Activated T-cell treated with anti-CD3 and anti-CD28 coated beads, Interleukin-2, amount 50 U/mL, for 72 hours (primary cell): ENCODE results near the gene MTHFD2L. TPM values are rescaled to one million over a fixed set of nuclear protein-coding genes. Genes with fewer than 3 reads are reported as not detected.
A peak's percentile ranks its signal among the peaks of the same experiment; 100 is the strongest.

Source experiments
- ATAC-seq, 2 donors: fragments of 150-1000 bp; cut with Tn5 transposase; replicated peaks in 1 of 2; 2 replicates each; pipeline ENCODE4 v1.10.0; 2021; ENCODE audit warnings: moderate library complexity in 2 of 2, mild to moderate bottlenecking in 1 of 2
- DNase-seq, 2 donors: peaks; one replicate each; pipeline ENCODE4 v3.0.0; 2021 to 2022; ENCODE audit warnings: mixed read lengths in 1 of 2
- H3K27ac Mint-ChIP-seq: one replicate; pipeline ENCODE4 v1.8.0; 2022; ENCODE audit warnings: mild to moderate bottlenecking, moderate library complexity, mixed read lengths
- H3K27me3 Mint-ChIP-seq: one replicate; pipeline ENCODE4 v1.8.0; 2022; ENCODE audit warnings: low read depth, mixed read lengths
- H3K36me3 Mint-ChIP-seq, 2 donors: one replicate each; pipeline ENCODE4 v1.8.0; 2022; ENCODE audit warnings: mixed read lengths in 2 of 2, mild to moderate bottlenecking in 1 of 2; ENCODE audit not compliant: insufficient read depth in 2 of 2
- H3K4me1 Mint-ChIP-seq: one replicate; pipeline ENCODE4 v1.8.0; 2022; ENCODE audit warnings: low read depth, mixed read lengths
- H3K4me3 Mint-ChIP-seq, 2 donors: one replicate each; pipeline ENCODE4 v1.8.0; 2022; ENCODE audit warnings: mild to moderate bottlenecking in 2 of 2, mixed read lengths in 2 of 2, moderate library complexity in 2 of 2
- H3K9me3 Mint-ChIP-seq, 2 donors: one replicate each; pipeline ENCODE4 v1.8.0; 2022; ENCODE audit warnings: mixed read lengths in 2 of 2
- total RNA-seq, 2 donors: library from RNA; stranded (reverse); gene quantifications; one replicate each; pipeline ENCODE4 v1.2.3, GENCODE V29; 2022

Gene MTHFD2L
- total RNA-seq, 2 donors from 2014 or later: 7.6 to 9.7 TPM

- Mint-ChIP-seq H3K4me1 (no peaks in the 10 kb centered on the region), H3K36me3 (peaks cover 0 to 2% of the 10 kb centered on the region in 2 donors), H3K4me3 (no peak overlapping the region), H3K27me3 (no peaks in the 10 kb centered on the region), H3K9me3 (peaks cover 0 to 2% of the 10 kb centered on the region in 2 donors), H3K27ac (no peak overlapping the region)
- DNase-seq: no peak
- no peak for ATAC-seq
Measured at GRCh38 chr4:74287791-74288190, 129.9 kb downstream of the MTHFD2L start.

- no peak for ATAC-seq
- H3K4me3 Mint-ChIP-seq: no peak overlapping the region
- peaks cover 0 to 2% of the 10 kb centered on the region in 2 donors for H3K9me3 Mint-ChIP-seq
Measured at GRCh38 chr4:74291471-74291870, 133.6 kb downstream of the MTHFD2L start.

GRCh38 chr4:74292111-74292870, 134.4 kb downstream of the MTHFD2L start:
- DNase-seq: no peak
- no peak for ATAC-seq
- Mint-ChIP-seq H3K27ac (no peak overlapping the region), H3K9me3 (peaks cover 0 to 2% of the 10 kb centered on the region in 2 donors), H3K4me1 (no peaks in the 10 kb centered on the region), H3K36me3 (no peaks in the 10 kb centered on the region), H3K27me3 (no peaks in the 10 kb centered on the region), H3K4me3 (no peak overlapping the region)

More at GRCh38 chr4:74291471-74291870, 133.6 kb downstream of the MTHFD2L start:
- no peak for DNase-seq
- Mint-ChIP-seq H3K4me1 (no peaks in the 10 kb centered on the region), H3K27ac (no peak overlapping the region), H3K27me3 (no peaks in the 10 kb centered on the region), H3K36me3 (no peaks in the 10 kb centered on the region)

GRCh38 chr4:74293558-74293957, 135.6 kb downstream of the MTHFD2L start:
- Mint-ChIP-seq H3K27me3 (no peaks in the 10 kb centered on the region), H3K27ac (no peak overlapping the region), H3K36me3 (no peaks in the 10 kb centered on the region), H3K4me3 (no peak overlapping the region), H3K4me1 (no peaks in the 10 kb centered on the region), H3K9me3 (peaks cover 0 to 2% of the 10 kb centered on the region in 2 donors)
- no peak for DNase-seq
- no peak for ATAC-seq

GRCh38 chr4:74294681-74295080, 136.8 kb downstream of the MTHFD2L start:
- H3K4me1 Mint-ChIP-seq: no peaks in the 10 kb centered on the region
- H3K27me3 Mint-ChIP-seq: no peaks in the 10 kb centered on the region
- H3K36me3 Mint-ChIP-seq: no peaks in the 10 kb centered on the region
- ATAC-seq (no peak), DNase-seq (no peak)
- no peaks in the 10 kb centered on the region for H3K9me3 Mint-ChIP-seq
- no peak overlapping the region for H3K27ac Mint-ChIP-seq
- no peak overlapping the region for H3K4me3 Mint-ChIP-seq

GRCh38 chr4:74297539-74297938, 139.6 kb downstream of the MTHFD2L start:
- DNase-seq (no peak), ATAC-seq (no peak)
- no peak overlapping the region for H3K27ac Mint-ChIP-seq
- H3K9me3 Mint-ChIP-seq: no peaks in the 10 kb centered on the region
- no peak overlapping the region for H3K4me3 Mint-ChIP-seq
- H3K36me3 Mint-ChIP-seq: no peaks in the 10 kb centered on the region
- H3K4me1 Mint-ChIP-seq: no peaks in the 10 kb centered on the region
- no peaks in the 10 kb centered on the region for H3K27me3 Mint-ChIP-seq

- Mint-ChIP-seq H3K36me3 (no peaks in the 10 kb centered on the region), H3K27ac (no peak overlapping the region), H3K27me3 (no peaks in the 10 kb centered on the region), H3K4me3 (no peak overlapping the region), H3K4me1 (peaks cover 6% of the 10 kb centered on the region), H3K9me3 (no peaks in the 10 kb centered on the region)
- ATAC-seq: no peak
- DNase-seq: no peak
Measured at GRCh38 chr4:74304095-74304625, 146.2 kb downstream of the MTHFD2L start.

- Mint-ChIP-seq H3K9me3 (no peaks in the 10 kb centered on the region), H3K27me3 (no peaks in the 10 kb centered on the region), H3K27ac (no peak overlapping the region), H3K4me3 (no peak overlapping the region), H3K4me1 (peaks cover 6% of the 10 kb centered on the region), H3K36me3 (no peaks in the 10 kb centered on the region)
- ATAC-seq (no peak), DNase-seq (no peak)
Measured at GRCh38 chr4:74305000-74305399, 147.1 kb downstream of the MTHFD2L start.

- no peaks in the 10 kb centered on the region for H3K27me3 Mint-ChIP-seq
- no peak overlapping the region for H3K4me3 Mint-ChIP-seq
- DNase-seq (no peak), ATAC-seq (no peak)
- H3K9me3 Mint-ChIP-seq: no peaks in the 10 kb centered on the region
- no peak overlapping the region for H3K27ac Mint-ChIP-seq
- H3K4me1 Mint-ChIP-seq: peaks cover 6% of the 10 kb centered on the region
- no peaks in the 10 kb centered on the region for H3K36me3 Mint-ChIP-seq
Measured at GRCh38 chr4:74307170-74307569, 149.3 kb downstream of the MTHFD2L start.

- Mint-ChIP-seq H3K27me3 (no peaks in the 10 kb centered on the region), H3K4me3 (peak within 1 kb of the TSS; percentile 2 to 62)
- peak; percentile 39 to 45 for ATAC-seq
Measured at GRCh38 chr4:74308215-74308614, 150.3 kb downstream of the MTHFD2L start, which contains the start of gene EPGN. TSS of gene EPGN (plus strand) at chr4:74308470. CDS start at chr4:74308534, 64 bp downstream.

GRCh38 chr4:74309223-74309622, 151.3 kb downstream of the MTHFD2L start:
- Mint-ChIP-seq H3K27ac (no peak overlapping the region), H3K4me3 (no peak overlapping the region), H3K27me3 (no peaks in the 10 kb centered on the region), H3K4me1 (peaks cover 6% of the 10 kb centered on the region), H3K9me3 (no peaks in the 10 kb centered on the region), H3K36me3 (no peaks in the 10 kb centered on the region)
- DNase-seq (no peak), ATAC-seq (no peak)

More at GRCh38 chr4:74308215-74308614, 150.3 kb downstream of the MTHFD2L start, which contains the start of gene EPGN:
- no peak for DNase-seq
- Mint-ChIP-seq H3K27ac (peak within 1 kb of the TSS; percentile 38), H3K9me3 (no peaks in the 10 kb centered on the region), H3K4me1 (peaks cover 6% of the 10 kb centered on the region), H3K36me3 (no peaks in the 10 kb centered on the region)

GRCh38 chr4:74311696-74312313, 153.9 kb downstream of the MTHFD2L start:
- DNase-seq: peak; percentile 9 to 28
- Mint-ChIP-seq H3K4me3 (no peak overlapping the region), H3K27me3 (no peaks in the 10 kb centered on the region), H3K36me3 (no peaks in the 10 kb centered on the region), H3K4me1 (peaks cover 6% of the 10 kb centered on the region), H3K27ac (no peak overlapping the region), H3K9me3 (no peaks in the 10 kb centered on the region)
- no peak for ATAC-seq

GRCh38 chr4:74314329-74314728, 156.4 kb downstream of the MTHFD2L start:
- Mint-ChIP-seq H3K4me1 (no peaks in the 10 kb centered on the region), H3K27ac (no peak overlapping the region), H3K4me3 (no peak overlapping the region), H3K36me3 (no peaks in the 10 kb centered on the region), H3K27me3 (no peaks in the 10 kb centered on the region), H3K9me3 (no peaks in the 10 kb centered on the region)
- ATAC-seq: no peak
- no peak for DNase-seq
